Measurements from ENCODE around the gene MOV10L1. TPM values are rescaled to one million over a fixed set of nuclear protein-coding genes. Genes with fewer than 3 reads are reported as not detected.
"Not testable (repeated sequence)": the region's sequence is repeated elsewhere in the genome, so short reads cannot be mapped to it uniquely, and the experiment has no call there.

The MOV10L1 gene
- total and polyA plus RNA-seq, 11 donors = 0.06 to 0.63 (median 0.13) TPM; not detected in 6

DNA sequence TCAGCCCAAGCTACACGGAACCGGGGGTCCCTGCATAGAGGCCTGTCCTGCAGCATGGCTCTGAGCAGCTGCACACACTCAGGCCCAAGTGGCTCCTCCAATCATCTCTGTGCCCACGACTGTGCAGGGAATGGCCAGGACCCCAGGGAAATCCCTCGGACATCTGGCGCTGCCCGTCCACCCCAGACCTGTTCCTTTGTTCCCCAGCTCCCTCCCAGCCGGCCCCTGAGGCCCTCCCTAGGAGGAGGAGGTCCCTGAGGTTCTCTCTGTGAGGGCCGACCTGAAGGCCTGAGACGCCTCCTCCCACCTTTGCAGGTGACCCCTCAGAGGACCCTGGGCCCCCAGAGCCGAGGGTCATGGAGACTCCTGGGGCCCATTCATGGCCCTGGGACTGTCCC lies 5.7 kb upstream of the MOV10L1 start:
- intact Hi-C loops (cut with DNase I) = no loop called here
- Histone ChIP-seq H3K27ac (no peak overlapping the region), H3K9me3 (peaks cover 0 to 9% (median 0%) of the 10 kb centered on the region in 12 donors), H3K27me3 (peaks cover 3 to 60% (median 9%) of the 10 kb centered on the region in 9 donors), H3K4me1 (peaks cover 0 to 6% (median 0%) of the 10 kb centered on the region in 12 donors), H3K36me3 (no peaks in the 10 kb centered on the region), H3K4me3 (no peak overlapping the region)
- DNase-seq (no peak), ATAC-seq (no peak)
- TF ChIP-seq POLR2A (IDR thresholded peaks at IDR 0.05) = no peak
- TF ChIP-seq, protein P1, sequence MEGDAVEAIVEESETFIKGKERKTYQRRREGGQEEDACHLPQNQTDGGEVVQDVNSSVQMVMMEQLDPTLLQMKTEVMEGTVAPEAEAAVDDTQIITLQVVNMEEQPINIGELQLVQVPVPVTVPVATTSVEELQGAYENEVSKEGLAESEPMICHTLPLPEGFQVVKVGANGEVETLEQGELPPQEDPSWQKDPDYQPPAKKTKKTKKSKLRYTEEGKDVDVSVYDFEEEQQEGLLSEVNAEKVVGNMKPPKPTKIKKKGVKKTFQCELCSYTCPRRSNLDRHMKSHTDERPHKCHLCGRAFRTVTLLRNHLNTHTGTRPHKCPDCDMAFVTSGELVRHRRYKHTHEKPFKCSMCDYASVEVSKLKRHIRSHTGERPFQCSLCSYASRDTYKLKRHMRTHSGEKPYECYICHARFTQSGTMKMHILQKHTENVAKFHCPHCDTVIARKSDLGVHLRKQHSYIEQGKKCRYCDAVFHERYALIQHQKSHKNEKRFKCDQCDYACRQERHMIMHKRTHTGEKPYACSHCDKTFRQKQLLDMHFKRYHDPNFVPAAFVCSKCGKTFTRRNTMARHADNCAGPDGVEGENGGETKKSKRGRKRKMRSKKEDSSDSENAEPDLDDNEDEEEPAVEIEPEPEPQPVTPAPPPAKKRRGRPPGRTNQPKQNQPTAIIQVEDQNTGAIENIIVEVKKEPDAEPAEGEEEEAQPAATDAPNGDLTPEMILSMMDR (IDR thresholded peaks at IDR 0.05) = no peak
- WGBS, 4 donors = 71 to 86% (median 74%) methylated on average over 3 to 10 of the region's 10 CpGs

GRCh38 chr22:50084614-50085021 lies 5.2 kb upstream of the MOV10L1 start:
- peaks cover 0 to 9% (median 0%) of the 10 kb centered on the region in 12 donors for H3K9me3 ChIP-seq
- ATAC-seq = no peak
- TF ChIP-seq POLR2A (IDR thresholded peaks at IDR 0.05) = no peak
- TF ChIP-seq, protein P1 (IDR thresholded peaks at IDR 0.05) = no peak
- WGBS, 4 donors = 55 to 71% (median 68%) methylated on average over 11 to 16 of the region's 16 CpGs
- no peak overlapping the region for H3K4me3 ChIP-seq
- peaks cover 3 to 65% (median 14%) of the 10 kb centered on the region in 9 donors for H3K27me3 ChIP-seq
- no peak overlapping the region for H3K27ac ChIP-seq
- intact Hi-C loops (cut with DNase I) = no loop called here
- H3K36me3 ChIP-seq = no peaks in the 10 kb centered on the region
- no peak for DNase-seq
- H3K4me1 ChIP-seq = peaks cover 0 to 6% (median 0%) of the 10 kb centered on the region in 12 donors

GRCh38 chr22:50085211-50085972 lies 4.4 kb upstream of the MOV10L1 start, which contains the start of gene MLC1:
MLC1 (minus strand) TSS chr22:50085426; CDS start chr22:50084902, 524 bp downstream.
- peaks cover 3 to 61% (median 16%) of the 10 kb centered on the region in 9 donors for H3K27me3 ChIP-seq
- H3K36me3 ChIP-seq = no peaks in the 10 kb centered on the region
- peaks cover 0 to 10% (median 0%) of the 10 kb centered on the region in 12 donors for H3K9me3 ChIP-seq
- TF ChIP-seq, protein P1 (IDR thresholded peaks at IDR 0.05) = no peak
- TF ChIP-seq POLR2A (IDR thresholded peaks at IDR 0.05) = no peak
- no peak for ATAC-seq
- H3K27ac ChIP-seq = no peak within 1 kb of the TSS
- peaks cover 0 to 6% (median 0%) of the 10 kb centered on the region in 12 donors for H3K4me1 ChIP-seq
- intact Hi-C loops (cut with DNase I) = no loop called here
- H3K4me3 ChIP-seq = peak within 1 kb of the TSS in 2 of 12 donors; percentile 12 to 16
- no peak for DNase-seq
- WGBS, 4 donors = 48 to 58% (median 53%) methylated on average over 28 to 29 of the region's 29 CpGs

- DNase-seq (no peak), ATAC-seq (no peak)
- H3K36me3 ChIP-seq = no peaks in the 10 kb centered on the region
- peaks cover 0 to 10% (median 0%) of the 10 kb centered on the region in 12 donors for H3K9me3 ChIP-seq
- peaks cover 0 to 6% (median 0%) of the 10 kb centered on the region in 12 donors for H3K4me1 ChIP-seq
- H3K4me3 ChIP-seq = no peak overlapping the region
- intact Hi-C loops (cut with DNase I) = no loop called here
- 74 to 80% (median 78%) methylated on average over 5 of the region's 5 CpGs for WGBS, 4 donors
- peaks cover 3 to 57% (median 17%) of the 10 kb centered on the region in 9 donors for H3K27me3 ChIP-seq
- TF ChIP-seq, protein P1 (IDR thresholded peaks at IDR 0.05) = no peak
- no peak for TF ChIP-seq POLR2A (IDR thresholded peaks at IDR 0.05)
- no peak overlapping the region for H3K27ac ChIP-seq
These were observed 3.3 kb upstream of the MOV10L1 start for GRCh38 chr22:50086526-50086925.

- H3K36me3 ChIP-seq; H3K9me3 ChIP-seq; ATAC-seq; DNase-seq; H3K4me1 ChIP-seq; H3K27ac ChIP-seq; intact Hi-C loops (cut with DNase I); H3K4me3 ChIP-seq: not testable (repeated sequence)
- H3K27me3 ChIP-seq = peaks cover 0 to 53% (median 17%) of the 10 kb centered on the region in 9 donors
- 87 to 93% (median 91%) methylated on average over 4 of the region's 4 CpGs for WGBS, 4 donors
These were observed 2.8 kb upstream of the MOV10L1 start for GRCh38 chr22:50086975-50087374.

All from heart left ventricle (tissue), 16 donors.